Adipocyte (in vitro differentiated cells): Measurements from ENCODE around the gene MAP3K6.
A peak's percentile ranks its signal among the peaks of the same experiment; 100 is the strongest.

ENCODE experiments used
- DNase-seq: peaks from one replicate; pipeline ENCODE4 v3.0.0-alpha.2; 2015; ENCODE audit warnings: low read depth
- H3K27me3 ChIP-seq: replicated peaks from 2 replicates; pipeline ENCODE4 v1.7.0; 2013; ENCODE audit warnings: mild to moderate bottlenecking, low read length, moderate library complexity; ENCODE audit not compliant: control insufficient read depth, insufficient read depth
- H3K36me3 ChIP-seq: 2 replicates; pipeline ENCODE4 v1.7.0; 2013; ENCODE audit warnings: low read length, mild to moderate bottlenecking, moderate library complexity; ENCODE audit not compliant: control insufficient read depth, insufficient read depth, severe bottlenecking
- H3K4me1 ChIP-seq: 2 replicates; pipeline ENCODE4 v1.7.0; 2013; ENCODE audit warnings: mild to moderate bottlenecking, low read length, moderate library complexity; ENCODE audit not compliant: control insufficient read depth, insufficient read depth
- H3K4me3 ChIP-seq: 2 replicates; pipeline ENCODE4 v1.7.0; 2013; ENCODE audit warnings: mild to moderate bottlenecking, low read length, moderate library complexity
- H3K9ac ChIP-seq: 2 replicates; pipeline ENCODE4 v1.7.0; 2013; ENCODE audit warnings: mild to moderate bottlenecking, low read length, moderate library complexity
- H3K9me3 ChIP-seq: 2 replicates; pipeline ENCODE4 v1.7.0; 2013; ENCODE audit warnings: mild to moderate bottlenecking, low read length, moderate library complexity; ENCODE audit not compliant: control insufficient read depth

The MAP3K6 gene

DNA sequence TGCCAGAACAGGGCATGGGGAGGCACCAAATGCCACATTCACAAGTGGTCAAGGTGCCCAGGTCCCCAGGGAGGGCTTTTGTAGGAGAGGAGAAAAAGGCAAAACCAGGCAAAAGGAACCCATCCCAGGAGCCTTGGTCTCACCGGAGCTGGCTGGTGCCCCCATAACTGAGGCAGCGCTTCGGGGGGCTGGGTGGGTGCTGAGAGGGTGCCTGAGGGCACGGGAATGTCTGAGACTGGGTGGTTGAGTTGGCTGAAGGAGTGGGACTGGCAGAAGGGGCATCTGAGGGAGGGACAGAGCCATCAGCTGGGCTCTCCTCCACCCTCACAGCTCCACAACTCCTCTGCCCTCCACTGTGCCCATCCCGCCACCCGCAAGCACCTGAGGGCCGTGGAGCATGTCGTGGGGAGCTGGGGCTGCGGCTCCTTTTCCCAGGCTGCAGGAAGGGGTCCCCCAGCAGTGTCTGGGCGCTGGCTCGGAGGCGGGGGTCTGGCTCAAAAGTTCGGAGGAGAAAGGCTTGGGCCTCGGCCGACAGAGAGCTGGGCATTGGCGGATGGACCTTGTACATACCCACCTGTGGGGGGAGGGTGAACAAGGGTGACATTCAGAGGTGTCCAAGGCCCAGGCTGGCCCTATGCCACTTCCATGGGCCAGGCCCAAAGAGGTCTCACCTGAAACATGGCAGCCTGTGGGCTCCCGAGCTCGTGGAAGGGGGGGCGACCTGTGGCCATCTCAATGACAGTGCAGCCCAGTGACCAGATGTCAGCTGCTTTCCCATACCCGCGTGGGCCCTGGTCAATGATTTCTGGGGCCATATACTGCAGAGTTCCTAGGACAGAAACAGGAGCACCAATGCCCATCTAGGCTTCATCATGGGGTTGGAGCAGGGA lies 8.5 kb downstream of the MAP3K6 start:
- DNase-seq = no peak
- Histone ChIP-seq H3K9ac (no peak overlapping the region), H3K4me3 (no peak overlapping the region), H3K4me1 (no peaks in the 10 kb centered on the region), H3K36me3 (peaks cover 80% of the 10 kb centered on the region), H3K9me3 (no peaks in the 10 kb centered on the region), H3K27me3 (no peaks in the 10 kb centered on the region)

DNA sequence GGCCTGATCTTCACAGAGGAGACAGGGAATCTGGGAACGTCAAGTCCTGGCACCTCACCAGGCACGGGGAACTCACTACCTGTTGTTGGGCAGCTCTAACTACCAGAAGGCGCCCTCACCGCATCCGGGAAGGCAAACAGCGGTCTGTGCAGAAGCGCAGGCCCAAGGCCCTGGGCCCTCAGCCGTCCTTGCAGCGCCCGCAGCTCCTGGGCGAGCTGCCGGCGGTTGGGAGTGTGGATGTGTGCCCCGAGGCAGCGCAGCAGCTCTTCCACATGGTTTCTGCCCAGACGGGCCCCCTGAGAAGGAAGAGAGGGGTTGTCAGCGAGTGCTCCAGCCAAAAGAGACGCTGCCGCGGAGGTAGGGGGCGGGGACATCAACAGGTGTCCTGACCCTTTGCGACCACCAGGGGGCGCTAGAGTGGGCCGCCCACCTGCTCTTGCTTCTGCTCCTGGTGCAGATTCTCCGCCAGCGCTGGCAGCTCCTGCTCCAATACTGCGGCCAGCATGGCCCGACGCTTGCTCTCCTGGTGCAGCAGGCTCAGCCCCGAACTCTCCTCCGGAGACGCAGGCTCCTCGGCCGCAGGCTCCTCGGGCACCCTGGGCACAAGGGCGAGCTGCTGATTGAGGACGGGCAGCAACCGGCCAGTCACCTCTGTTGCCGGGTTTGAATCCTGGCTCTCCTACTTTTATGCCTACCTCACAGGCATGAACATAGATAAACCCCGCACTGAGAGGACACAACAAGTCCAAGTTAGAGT lies 9.3 kb downstream of the MAP3K6 start:
- Histone ChIP-seq H3K36me3 (peaks cover 76% of the 10 kb centered on the region), H3K9me3 (no peaks in the 10 kb centered on the region), H3K27me3 (no peaks in the 10 kb centered on the region), H3K4me1 (no peaks in the 10 kb centered on the region), H3K9ac (no peak overlapping the region), H3K4me3 (no peak overlapping the region)
- DNase-seq = peak; percentile 61

DNA sequence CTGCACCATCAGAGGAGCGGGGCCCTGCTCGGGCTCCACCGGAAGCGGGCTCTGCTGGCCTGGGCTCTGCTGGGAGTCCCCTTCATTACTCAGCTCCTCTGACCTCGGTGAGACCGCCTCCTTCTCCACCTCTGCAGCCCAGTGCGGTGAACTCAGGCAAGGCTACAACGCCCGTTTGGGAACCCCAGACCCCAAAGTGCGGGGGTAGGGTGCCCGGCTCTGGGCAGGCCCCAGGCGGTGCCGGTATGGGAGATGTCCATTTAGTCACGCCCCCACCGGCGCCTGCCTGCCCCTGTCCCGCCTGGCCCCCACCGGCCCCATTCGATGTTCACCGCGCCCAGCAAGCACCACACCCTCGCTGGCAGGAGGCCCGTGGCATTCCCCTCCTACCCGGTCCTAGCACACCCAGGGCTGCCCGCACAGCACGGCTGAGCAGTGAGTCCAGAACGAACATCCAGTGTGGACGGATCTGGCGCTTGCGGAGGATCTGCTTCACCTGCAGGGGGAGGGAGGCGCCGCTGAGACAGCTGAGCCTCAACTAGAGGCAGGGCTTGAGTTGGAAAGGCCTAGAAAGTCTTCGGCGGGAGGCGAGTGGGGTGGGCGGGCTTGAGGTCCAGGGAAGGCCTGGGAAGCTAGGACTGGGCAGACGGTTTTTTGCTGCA lies 10.0 kb downstream of the MAP3K6 start:
- H3K4me3 ChIP-seq = no peak overlapping the region
- H3K27me3 ChIP-seq = no peaks in the 10 kb centered on the region
- DNase-seq = no peak
- H3K9ac ChIP-seq = no peak overlapping the region
- H3K36me3 ChIP-seq = peaks cover 69% of the 10 kb centered on the region
- no peaks in the 10 kb centered on the region for H3K4me1 ChIP-seq
- no peaks in the 10 kb centered on the region for H3K9me3 ChIP-seq

DNA sequence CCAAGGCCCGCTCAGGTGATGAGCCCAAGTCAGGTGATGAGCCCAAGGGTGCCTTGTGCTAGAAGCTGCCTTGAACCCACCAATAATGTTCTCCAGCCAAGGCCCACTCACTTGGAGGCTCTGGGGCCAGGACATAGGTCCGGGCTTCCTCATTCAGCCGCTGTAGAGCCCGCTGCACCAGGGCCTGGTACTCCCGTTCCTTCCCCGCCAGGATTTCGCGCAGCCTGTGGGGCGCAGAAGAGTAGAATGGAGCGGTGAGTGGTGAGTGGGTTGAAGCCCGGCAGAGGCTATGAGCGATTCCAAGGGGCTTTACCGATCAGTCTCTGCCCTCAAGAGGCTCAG lies 10.5 kb downstream of the MAP3K6 start:
- Histone ChIP-seq H3K36me3 (peaks cover 64% of the 10 kb centered on the region), H3K9me3 (no peaks in the 10 kb centered on the region), H3K9ac (no peak overlapping the region), H3K27me3 (no peaks in the 10 kb centered on the region), H3K4me3 (no peak overlapping the region), H3K4me1 (no peaks in the 10 kb centered on the region)
- no peak for DNase-seq

DNA sequence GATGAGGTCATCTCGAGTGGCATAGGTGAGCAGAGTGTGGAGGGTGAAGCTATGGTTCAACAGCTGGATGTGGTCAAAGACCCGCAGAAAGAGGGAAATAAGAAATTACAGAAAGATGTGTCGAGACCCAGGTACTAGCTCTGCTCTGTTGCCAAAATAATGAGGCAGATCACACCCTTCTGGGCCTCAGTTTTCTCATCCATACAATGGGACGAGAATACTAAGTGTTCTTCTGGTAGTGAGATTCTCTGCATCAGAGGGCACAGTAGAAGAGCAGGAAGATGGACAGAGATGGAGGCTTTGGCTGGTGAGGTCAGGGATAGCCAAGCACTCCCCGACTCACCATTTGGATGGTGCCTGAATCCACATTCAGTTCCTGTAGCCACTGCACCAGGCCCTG lies 11.1 kb downstream of the MAP3K6 start:
- no peak for DNase-seq
- Histone ChIP-seq H3K9me3 (no peaks in the 10 kb centered on the region), H3K9ac (no peak overlapping the region), H3K4me3 (no peak overlapping the region), H3K27me3 (no peaks in the 10 kb centered on the region), H3K4me1 (no peaks in the 10 kb centered on the region), H3K36me3 (peaks cover 58% of the 10 kb centered on the region)

DNA sequence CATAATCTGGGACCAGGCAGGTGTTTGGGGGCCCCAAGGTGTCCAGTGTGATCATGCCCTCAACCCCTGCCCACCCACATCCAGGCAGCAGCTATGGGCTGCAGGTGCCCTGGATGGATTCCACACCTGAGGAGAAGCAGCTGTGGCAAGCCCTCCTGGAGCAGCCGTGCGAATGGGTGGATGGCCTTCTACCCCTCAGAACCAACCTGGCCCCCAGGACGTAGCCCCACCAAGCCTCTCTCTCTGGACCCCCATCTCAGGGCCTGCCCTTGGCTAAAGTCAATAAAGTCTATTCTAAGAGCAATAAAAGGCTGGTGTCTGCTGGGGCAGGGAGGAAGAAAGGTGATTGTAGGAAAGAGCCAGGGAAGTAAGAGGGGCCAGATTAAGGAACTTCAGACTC lies 13.1 kb downstream of the MAP3K6 start:
- no peak for DNase-seq
- no peaks in the 10 kb centered on the region for H3K9me3 ChIP-seq
- peaks cover 41% of the 10 kb centered on the region for H3K36me3 ChIP-seq
- no peaks in the 10 kb centered on the region for H3K27me3 ChIP-seq
- H3K4me1 ChIP-seq = peaks cover 6% of the 10 kb centered on the region
- H3K4me3 ChIP-seq = no peak overlapping the region
- H3K9ac ChIP-seq = no peak overlapping the region

DNA sequence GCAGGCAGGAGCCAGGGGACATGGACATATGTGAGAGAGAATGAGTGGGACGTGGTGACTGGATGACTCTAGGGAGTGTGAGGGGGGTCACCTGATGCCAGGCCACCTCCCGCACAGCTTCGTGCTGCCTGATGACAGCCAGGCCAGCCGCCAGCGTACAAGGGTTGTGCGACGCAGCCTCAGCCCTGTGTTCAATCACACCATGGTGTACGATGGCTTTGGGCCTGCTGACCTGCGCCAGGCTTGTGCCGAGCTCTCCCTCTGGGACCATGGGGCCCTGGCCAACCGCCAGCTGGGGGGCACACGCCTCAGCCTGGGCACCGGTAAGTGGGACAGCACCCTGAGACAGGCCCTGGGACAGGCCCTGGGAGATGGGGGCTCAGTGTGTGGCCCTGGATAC lies 13.6 kb downstream of the MAP3K6 start:
- no peak for DNase-seq
- no peak overlapping the region for H3K4me3 ChIP-seq
- H3K9me3 ChIP-seq = no peaks in the 10 kb centered on the region
- H3K36me3 ChIP-seq = peaks cover 36% of the 10 kb centered on the region
- H3K27me3 ChIP-seq = no peaks in the 10 kb centered on the region
- peaks cover 6% of the 10 kb centered on the region for H3K4me1 ChIP-seq
- H3K9ac ChIP-seq = no peak overlapping the region

DNA sequence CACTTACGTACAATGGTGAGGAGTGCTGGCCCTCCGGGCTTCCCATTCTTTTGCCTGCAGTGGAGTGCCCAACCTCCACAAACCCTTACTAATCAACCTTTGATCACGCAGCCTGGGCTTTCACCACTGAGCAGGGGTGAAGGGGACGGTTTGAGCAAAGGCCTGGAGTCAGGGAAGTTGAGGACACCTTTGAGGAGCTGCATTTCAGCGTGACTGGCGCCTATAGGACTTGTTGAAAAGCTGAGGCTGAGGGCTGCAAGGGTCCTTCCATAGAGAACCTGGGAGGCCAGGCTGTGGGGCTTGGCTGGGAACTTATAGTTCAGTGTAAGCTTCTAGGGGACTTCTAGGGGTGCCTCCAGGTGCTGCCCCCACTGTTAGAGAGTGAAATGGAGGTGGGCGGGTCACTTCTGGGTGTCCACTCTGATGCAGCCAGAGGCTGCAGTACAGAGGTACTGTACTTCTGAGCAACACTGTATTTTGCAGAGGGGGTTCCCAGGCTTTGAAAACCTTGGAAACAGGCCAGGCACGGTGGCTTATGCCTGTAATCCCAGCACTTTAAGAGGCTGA lies 15.1 kb downstream of the MAP3K6 start:
- Histone ChIP-seq H3K4me1 (peaks cover 6% of the 10 kb centered on the region), H3K27me3 (no peaks in the 10 kb centered on the region), H3K36me3 (peaks cover 29% of the 10 kb centered on the region), H3K9ac (no peak overlapping the region), H3K9me3 (no peaks in the 10 kb centered on the region), H3K4me3 (no peak overlapping the region)
- DNase-seq = no peak

DNA sequence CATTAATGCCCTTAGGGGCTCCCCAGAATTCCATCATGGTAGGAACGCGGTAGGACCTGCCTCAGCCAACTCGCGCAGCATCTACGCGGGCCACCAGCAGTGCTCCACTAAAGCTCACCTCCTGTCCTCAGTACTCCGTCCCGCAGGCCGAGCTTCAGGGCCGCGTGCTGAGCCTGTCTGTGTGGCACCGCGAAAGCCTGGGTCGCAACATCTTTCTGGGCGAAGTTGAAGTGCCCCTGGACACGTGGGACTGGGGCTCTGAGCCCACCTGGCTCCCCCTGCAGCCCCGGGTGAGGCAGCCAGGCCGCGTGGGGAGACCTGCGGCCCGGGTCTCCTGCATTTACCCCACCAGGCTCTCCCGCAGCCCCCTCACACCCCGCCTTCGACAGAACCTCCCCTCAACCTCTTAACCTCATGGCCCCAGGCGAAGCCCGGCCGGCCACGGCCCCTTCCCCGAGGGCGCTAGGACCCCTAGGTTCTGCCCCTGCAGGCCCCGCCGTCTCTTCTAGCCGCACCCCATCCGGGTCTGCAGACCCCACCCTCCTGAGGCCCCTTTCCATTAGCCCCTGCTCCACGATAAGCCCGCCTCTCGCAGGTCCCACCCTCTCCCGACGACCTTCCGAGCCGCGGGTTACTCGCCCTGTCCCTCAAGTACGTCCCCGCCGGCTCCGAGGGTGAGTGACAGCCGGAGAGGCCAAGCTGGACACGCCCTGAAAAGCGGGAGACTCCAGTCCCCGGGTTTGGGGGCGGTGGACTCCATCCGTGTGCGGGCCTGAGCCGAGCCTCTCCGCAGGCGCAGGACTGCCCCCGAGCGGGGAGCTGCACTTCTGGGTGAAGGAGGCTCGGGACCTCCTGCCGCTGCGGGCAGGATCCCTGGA lies 15.9 kb downstream of the MAP3K6 start:
- Histone ChIP-seq H3K4me1 (peaks cover 6% of the 10 kb centered on the region), H3K4me3 (no peak overlapping the region)
- DNase-seq = no peak

DNA sequence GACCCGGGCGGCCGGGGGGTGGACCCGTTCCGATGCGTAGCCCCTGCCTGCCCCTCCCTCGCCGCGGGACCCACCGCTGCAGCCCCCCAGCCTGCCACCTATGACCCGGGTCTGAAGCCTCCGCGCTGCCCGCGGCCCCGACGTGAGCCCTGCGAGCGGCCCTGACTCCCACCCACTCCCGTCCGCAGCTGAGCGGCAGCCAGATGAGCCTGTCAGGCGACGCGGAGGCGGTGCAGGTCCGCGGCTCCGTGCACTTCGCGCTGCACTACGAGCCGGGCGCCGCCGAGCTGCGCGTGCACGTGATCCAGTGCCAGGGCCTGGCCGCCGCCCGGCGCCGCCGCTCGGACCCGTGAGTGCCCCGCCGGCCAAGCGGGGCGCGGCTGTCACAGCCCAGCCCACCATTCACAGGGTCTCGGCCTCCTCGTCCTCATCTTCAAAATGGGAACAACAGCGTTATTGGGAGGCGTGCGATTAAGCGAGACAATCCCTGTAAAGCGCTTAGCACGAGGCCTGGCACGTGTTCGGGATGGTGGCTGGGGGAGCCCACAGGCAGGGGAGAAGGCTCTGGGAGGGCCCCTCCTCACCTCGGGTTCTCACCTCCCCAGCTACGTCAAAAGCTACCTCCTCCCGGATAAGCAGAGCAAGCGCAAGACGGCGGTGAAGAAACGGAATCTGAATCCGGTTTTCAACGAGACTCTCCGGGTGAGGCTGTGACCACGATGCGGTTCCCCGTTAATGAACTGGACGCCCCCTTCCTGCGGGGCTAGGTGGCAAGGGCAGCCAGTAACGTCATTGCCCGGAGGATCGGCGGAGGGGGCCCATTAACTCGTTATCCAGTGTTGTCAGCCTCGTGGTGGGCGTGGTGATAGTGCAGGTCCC lies 16.7 kb downstream of the MAP3K6 start:
- Histone ChIP-seq H3K36me3 (peaks cover 13% of the 10 kb centered on the region), H3K9ac (peak overlapping the region; percentile 44), H3K4me1 (peaks cover 6% of the 10 kb centered on the region), H3K27me3 (no peaks in the 10 kb centered on the region), H3K9me3 (no peaks in the 10 kb centered on the region), H3K4me3 (peak overlapping the region; percentile 52)
- peak; percentile 77 for DNase-seq

More for the DNA sequence above, 15.9 kb downstream of the MAP3K6 start:
- Histone ChIP-seq H3K9ac (no peak overlapping the region), H3K27me3 (no peaks in the 10 kb centered on the region), H3K9me3 (no peaks in the 10 kb centered on the region), H3K36me3 (peaks cover 22% of the 10 kb centered on the region)
